ENCODE results near the gene MDFI.
"Not testable (repeated sequence)": the region's sequence is repeated elsewhere in the genome, so short reads cannot be mapped to it uniquely, and the experiment has no call there.

MDFI gene

DNA sequence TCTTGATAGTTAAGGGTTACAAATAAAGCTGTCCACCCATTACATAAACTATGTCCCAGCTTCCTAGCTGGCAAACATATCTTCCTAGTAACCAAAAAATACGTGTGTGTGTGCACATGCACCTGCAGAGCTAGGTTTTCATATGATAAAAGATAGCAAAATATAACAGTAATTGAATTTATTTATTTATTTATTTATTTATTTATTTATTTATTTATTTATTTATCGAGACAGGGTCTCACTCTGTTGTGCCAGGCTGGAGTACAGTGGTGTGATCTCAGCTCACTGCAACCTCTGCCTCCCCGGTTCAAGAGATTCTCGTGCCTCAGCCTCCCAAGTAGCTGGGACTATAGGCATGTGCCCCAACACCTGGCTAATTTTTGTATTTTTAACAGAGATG lies 19.1 kb upstream of the MDFI start:
- H3K27me3 ChIP-seq (ENCODE audit: control insufficient read depth in 5 of 5, insufficient read depth in 4 of 5, low read length in 5 of 5); H3K4me3 ChIP-seq (ENCODE audit: low read depth in 1 of 5, low read length in 5 of 5); H3K27ac ChIP-seq (ENCODE audit: low read depth, low read length); H3K9me3 ChIP-seq (ENCODE audit: control insufficient read depth in 5 of 5, low read length in 5 of 5); H3K36me3 ChIP-seq (ENCODE audit: control insufficient read depth in 5 of 5, insufficient read depth in 5 of 5, low read length in 5 of 5); H3K9ac ChIP-seq (ENCODE audit: low read length in 5 of 5): not testable (repeated sequence)
- peaks cover 0 to 11% (median 5%) of the 10 kb centered on the region in 5 donors for H3K4me1 ChIP-seq (ENCODE audit: control insufficient read depth in 5 of 5, insufficient read depth in 5 of 5, low read length in 5 of 5)

DNA sequence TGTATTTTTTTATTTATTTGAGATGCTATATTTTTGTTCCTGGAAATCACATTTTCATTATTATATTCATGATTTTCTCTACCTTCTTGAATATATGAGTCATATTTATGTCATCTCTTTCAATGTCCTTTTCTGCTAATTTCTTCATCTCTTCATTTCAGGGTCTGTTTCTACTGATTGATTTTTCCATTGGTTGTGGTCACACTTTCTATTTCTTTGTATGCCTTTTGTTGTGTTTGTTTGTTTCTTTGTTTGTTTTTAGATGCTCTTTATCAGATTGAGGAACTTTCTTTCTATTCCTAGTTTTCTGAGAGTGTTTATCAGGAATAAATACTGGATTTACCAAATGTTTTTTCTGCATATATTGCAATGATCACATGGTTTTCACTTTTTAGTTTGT lies 16.9 kb upstream of the MDFI start:
- Histone ChIP-seq H3K9ac (ENCODE audit: low read length in 5 of 5) (no peak overlapping the region), H3K27ac (ENCODE audit: low read depth, low read length) (no peak overlapping the region), H3K4me3 (ENCODE audit: low read depth in 1 of 5, low read length in 5 of 5) (no peak overlapping the region), H3K27me3 (ENCODE audit: control insufficient read depth in 5 of 5, insufficient read depth in 4 of 5, low read length in 5 of 5) (no peaks in the 10 kb centered on the region), H3K4me1 (ENCODE audit: control insufficient read depth in 5 of 5, insufficient read depth in 5 of 5, low read length in 5 of 5) (peaks cover 4 to 21% (median 16%) of the 10 kb centered on the region in 5 donors), H3K9me3 (ENCODE audit: control insufficient read depth in 5 of 5, low read length in 5 of 5) (peaks cover 0 to 3% (median 2%) of the 10 kb centered on the region in 5 donors), H3K36me3 (ENCODE audit: control insufficient read depth in 5 of 5, insufficient read depth in 5 of 5, low read length in 5 of 5) (no peaks in the 10 kb centered on the region)

DNA sequence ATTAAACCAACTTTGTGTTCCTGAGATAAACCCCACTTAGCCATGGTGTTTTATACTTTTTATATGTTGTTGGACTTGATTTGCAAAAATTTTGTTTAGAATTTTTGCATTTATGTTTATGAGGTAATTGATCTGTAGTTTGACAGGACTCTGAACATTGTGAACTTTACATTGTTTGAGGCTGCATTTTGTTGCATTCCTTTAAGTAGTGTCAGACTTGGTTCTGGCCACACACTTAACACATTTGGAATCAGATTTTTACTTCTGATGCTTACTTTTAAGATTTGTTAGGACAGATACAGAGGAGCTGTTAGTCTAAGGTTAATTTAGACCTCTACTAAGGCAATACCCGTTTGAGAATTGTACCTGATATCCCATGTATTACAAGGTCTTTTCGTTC lies 16.5 kb upstream of the MDFI start:
- no peak overlapping the region for H3K4me3 ChIP-seq (ENCODE audit: low read depth in 1 of 5, low read length in 5 of 5)
- H3K27ac ChIP-seq (ENCODE audit: low read depth, low read length), result no peak overlapping the region
- H3K27me3 ChIP-seq (ENCODE audit: control insufficient read depth in 5 of 5, insufficient read depth in 4 of 5, low read length in 5 of 5), result no peaks in the 10 kb centered on the region
- peak overlapping the region in 1 of 5 donors; percentile 20 for H3K9ac ChIP-seq (ENCODE audit: low read length in 5 of 5)
- peaks cover 0 to 3% (median 2%) of the 10 kb centered on the region in 5 donors for H3K9me3 ChIP-seq (ENCODE audit: control insufficient read depth in 5 of 5, low read length in 5 of 5)
- peaks cover 4 to 23% (median 17%) of the 10 kb centered on the region in 5 donors for H3K4me1 ChIP-seq (ENCODE audit: control insufficient read depth in 5 of 5, insufficient read depth in 5 of 5, low read length in 5 of 5)
- H3K36me3 ChIP-seq (ENCODE audit: control insufficient read depth in 5 of 5, insufficient read depth in 5 of 5, low read length in 5 of 5), result no peaks in the 10 kb centered on the region

DNA sequence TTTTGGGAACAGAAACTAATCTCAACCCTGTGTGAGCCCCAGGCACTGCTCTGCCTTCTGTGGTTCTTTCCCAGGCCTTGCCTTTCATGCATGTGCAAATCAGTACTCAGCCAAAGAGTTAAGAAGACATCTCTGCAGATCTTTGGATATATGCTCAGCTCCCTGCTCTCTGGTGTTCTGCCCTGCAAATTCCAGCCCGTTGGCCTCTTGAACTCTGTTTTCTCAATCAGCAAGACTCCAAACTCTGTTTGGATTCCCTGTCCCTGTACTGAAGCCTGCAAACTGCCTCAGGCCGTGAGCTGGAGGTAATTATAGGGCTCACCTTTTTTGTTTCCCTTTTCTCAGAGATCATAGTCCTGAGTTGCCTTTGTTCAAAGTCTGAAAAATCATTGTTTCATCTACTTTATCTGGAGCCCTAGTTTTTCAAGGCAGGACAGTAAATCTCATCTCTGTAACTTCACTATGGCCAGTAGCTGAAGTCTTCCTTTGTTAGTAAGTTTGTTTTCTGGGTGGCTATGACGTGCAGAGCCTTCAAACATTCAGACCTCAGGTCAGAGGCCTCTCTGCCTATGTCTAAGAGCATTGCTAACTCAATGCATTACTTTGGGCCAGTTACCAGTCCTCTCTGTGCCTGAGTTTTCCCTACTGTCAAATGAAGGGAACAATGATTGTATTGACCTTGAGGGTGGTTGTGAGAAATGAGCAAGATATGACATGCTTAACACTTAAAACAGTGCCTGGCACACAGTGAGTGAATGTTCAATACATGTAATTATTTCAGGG lies 15.9 kb upstream of the MDFI start:
- H3K9me3 ChIP-seq (ENCODE audit: control insufficient read depth in 5 of 5, low read length in 5 of 5), result peaks cover 0 to 3% (median 2%) of the 10 kb centered on the region in 5 donors
- no peak overlapping the region for H3K4me3 ChIP-seq (ENCODE audit: low read depth in 1 of 5, low read length in 5 of 5)
- H3K27me3 ChIP-seq (ENCODE audit: control insufficient read depth in 5 of 5, insufficient read depth in 4 of 5, low read length in 5 of 5), result no peaks in the 10 kb centered on the region
- H3K27ac ChIP-seq (ENCODE audit: low read depth, low read length), result no peak overlapping the region
- H3K4me1 ChIP-seq (ENCODE audit: control insufficient read depth in 5 of 5, insufficient read depth in 5 of 5, low read length in 5 of 5), result peaks cover 6 to 26% (median 17%) of the 10 kb centered on the region in 5 donors
- no peaks in the 10 kb centered on the region for H3K36me3 ChIP-seq (ENCODE audit: control insufficient read depth in 5 of 5, insufficient read depth in 5 of 5, low read length in 5 of 5)
- H3K9ac ChIP-seq (ENCODE audit: low read length in 5 of 5), result peak overlapping the region in 2 of 5 donors; percentile 20 to 27

DNA sequence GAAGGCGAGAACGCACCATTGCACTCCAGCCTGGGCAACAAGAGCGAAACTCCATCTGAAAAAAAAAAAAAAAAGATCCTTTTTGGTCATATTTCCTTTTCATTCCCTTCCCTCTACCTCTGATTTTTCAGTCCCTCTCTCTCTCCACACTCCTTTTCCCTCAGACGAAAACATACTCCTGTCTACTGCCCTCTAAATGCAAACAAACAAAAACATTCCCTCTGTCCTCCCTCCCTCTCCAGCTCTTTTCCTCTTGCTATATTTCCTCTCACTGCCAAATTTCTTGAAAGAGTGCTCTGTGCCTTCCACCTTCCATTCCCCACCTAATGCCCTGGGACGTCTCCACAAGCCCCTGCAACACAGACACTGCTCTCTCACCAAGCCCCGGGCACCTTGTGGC lies 14.9 kb upstream of the MDFI start:
- no peak overlapping the region for H3K27ac ChIP-seq (ENCODE audit: low read depth, low read length)
- peaks cover 6 to 26% (median 17%) of the 10 kb centered on the region in 5 donors for H3K4me1 ChIP-seq (ENCODE audit: control insufficient read depth in 5 of 5, insufficient read depth in 5 of 5, low read length in 5 of 5)
- peaks cover 0 to 3% (median 2%) of the 10 kb centered on the region in 5 donors for H3K9me3 ChIP-seq (ENCODE audit: control insufficient read depth in 5 of 5, low read length in 5 of 5)
- no peaks in the 10 kb centered on the region for H3K27me3 ChIP-seq (ENCODE audit: control insufficient read depth in 5 of 5, insufficient read depth in 4 of 5, low read length in 5 of 5)
- H3K4me3 ChIP-seq (ENCODE audit: low read depth in 1 of 5, low read length in 5 of 5), result no peak overlapping the region
- no peaks in the 10 kb centered on the region for H3K36me3 ChIP-seq (ENCODE audit: control insufficient read depth in 5 of 5, insufficient read depth in 5 of 5, low read length in 5 of 5)
- no peak overlapping the region for H3K9ac ChIP-seq (ENCODE audit: low read length in 5 of 5)

DNA sequence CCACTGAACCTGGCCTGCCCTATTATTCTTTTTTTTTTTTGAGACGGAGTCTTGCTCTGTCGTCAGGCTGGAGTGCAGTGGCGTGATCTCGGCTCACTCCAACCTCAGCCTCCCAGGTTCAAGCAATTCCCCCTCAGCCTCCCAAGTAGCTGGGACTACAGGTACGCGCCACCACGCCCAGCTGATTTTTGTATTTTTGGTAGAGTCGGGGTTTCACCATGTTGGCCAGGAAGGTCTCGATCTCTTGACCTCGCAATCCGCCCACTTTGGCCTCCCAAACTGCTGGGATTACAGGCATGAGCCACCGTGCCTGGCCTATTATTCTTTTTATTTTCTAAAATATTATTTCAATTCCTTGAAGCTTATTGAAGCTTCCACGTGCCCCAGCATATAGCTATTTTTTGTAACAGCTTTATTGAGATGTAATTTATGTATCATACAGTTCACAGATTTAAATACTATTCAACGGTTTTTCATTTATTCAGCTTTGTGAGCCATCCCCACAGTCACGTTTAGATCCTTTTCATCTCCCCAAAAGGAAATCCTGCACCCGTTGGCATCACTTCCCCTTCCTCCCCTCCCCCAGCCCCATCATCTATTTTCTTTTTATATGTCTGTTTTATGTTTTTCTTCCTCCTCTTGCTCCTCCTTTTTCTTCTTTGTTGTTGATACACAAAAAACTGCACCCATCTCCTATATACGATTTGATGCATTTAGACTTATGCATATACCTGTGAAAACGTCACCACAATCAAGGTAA lies 13.5 kb upstream of the MDFI start:
- Histone ChIP-seq H3K27ac (ENCODE audit: low read depth, low read length) (no peak overlapping the region), H3K4me3 (ENCODE audit: low read depth in 1 of 5, low read length in 5 of 5) (peak overlapping the region in 1 of 5 donors; percentile 1), H3K9ac (ENCODE audit: low read length in 5 of 5) (no peak overlapping the region), H3K36me3 (ENCODE audit: control insufficient read depth in 5 of 5, insufficient read depth in 5 of 5, low read length in 5 of 5) (no peaks in the 10 kb centered on the region), H3K4me1 (ENCODE audit: control insufficient read depth in 5 of 5, insufficient read depth in 5 of 5, low read length in 5 of 5) (peaks cover 6 to 26% (median 17%) of the 10 kb centered on the region in 5 donors), H3K27me3 (ENCODE audit: control insufficient read depth in 5 of 5, insufficient read depth in 4 of 5, low read length in 5 of 5) (no peaks in the 10 kb centered on the region), H3K9me3 (ENCODE audit: control insufficient read depth in 5 of 5, low read length in 5 of 5) (peaks cover 0 to 3% (median 2%) of the 10 kb centered on the region in 5 donors)

DNA sequence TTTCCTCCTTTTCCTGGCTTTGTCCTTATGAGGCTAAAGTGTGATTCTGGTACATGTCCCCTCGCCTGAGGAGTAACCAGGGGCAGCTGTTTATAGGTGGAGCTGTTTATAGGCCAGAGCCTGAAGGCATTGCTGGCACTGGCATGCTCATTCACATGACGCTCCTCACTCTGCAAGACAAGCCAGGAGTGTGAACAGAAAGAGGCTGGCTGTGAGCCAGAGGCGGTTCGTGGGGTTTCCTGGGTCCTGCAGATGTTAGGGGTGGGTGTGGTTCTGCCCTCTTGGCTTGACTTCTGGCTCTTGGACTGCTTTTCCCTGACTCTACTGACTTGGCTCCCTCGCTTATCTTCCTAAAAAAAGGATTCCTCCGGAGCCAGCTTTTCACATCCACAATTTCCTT lies 12.8 kb upstream of the MDFI start:
- no peak overlapping the region for H3K27ac ChIP-seq (ENCODE audit: low read depth, low read length)
- H3K4me1 ChIP-seq (ENCODE audit: control insufficient read depth in 5 of 5, insufficient read depth in 5 of 5, low read length in 5 of 5), result peaks cover 6 to 26% (median 17%) of the 10 kb centered on the region in 5 donors
- peak overlapping the region in 2 of 5 donors; percentile 1 to 22 for H3K4me3 ChIP-seq (ENCODE audit: low read depth in 1 of 5, low read length in 5 of 5)
- H3K27me3 ChIP-seq (ENCODE audit: control insufficient read depth in 5 of 5, insufficient read depth in 4 of 5, low read length in 5 of 5), result no peaks in the 10 kb centered on the region
- peaks cover 0 to 3% (median 2%) of the 10 kb centered on the region in 5 donors for H3K9me3 ChIP-seq (ENCODE audit: control insufficient read depth in 5 of 5, low read length in 5 of 5)
- no peaks in the 10 kb centered on the region for H3K36me3 ChIP-seq (ENCODE audit: control insufficient read depth in 5 of 5, insufficient read depth in 5 of 5, low read length in 5 of 5)
- H3K9ac ChIP-seq (ENCODE audit: low read length in 5 of 5), result peak overlapping the region in 1 of 5 donors; percentile 11

DNA sequence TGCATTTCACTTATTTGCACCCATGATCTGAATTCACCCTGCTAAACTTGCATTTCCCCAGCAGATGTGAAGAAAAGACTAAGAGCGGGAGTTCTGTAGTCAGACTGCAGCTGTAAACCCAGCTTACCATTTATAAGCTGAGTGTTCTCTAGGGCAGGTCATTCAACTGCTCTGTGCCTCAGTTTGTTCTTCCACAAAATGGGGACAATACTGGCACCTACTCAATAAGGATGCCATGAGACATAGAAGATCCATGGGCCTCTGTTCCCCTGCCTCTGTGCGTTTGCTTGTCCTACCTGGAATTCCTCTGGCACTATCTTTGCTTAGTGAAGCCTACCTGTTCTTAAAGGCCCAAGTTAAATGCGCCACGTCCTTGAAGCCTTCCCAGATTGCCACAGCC lies 12.2 kb upstream of the MDFI start:
- Histone ChIP-seq H3K4me1 (ENCODE audit: control insufficient read depth in 5 of 5, insufficient read depth in 5 of 5, low read length in 5 of 5) (peaks cover 6 to 26% (median 17%) of the 10 kb centered on the region in 5 donors), H3K27ac (ENCODE audit: low read depth, low read length) (no peak overlapping the region), H3K27me3 (ENCODE audit: control insufficient read depth in 5 of 5, insufficient read depth in 4 of 5, low read length in 5 of 5) (no peaks in the 10 kb centered on the region), H3K9ac (ENCODE audit: low read length in 5 of 5) (no peak overlapping the region), H3K9me3 (ENCODE audit: control insufficient read depth in 5 of 5, low read length in 5 of 5) (peaks cover 0 to 2% (median 0%) of the 10 kb centered on the region in 5 donors), H3K4me3 (ENCODE audit: low read depth in 1 of 5, low read length in 5 of 5) (no peak overlapping the region), H3K36me3 (ENCODE audit: control insufficient read depth in 5 of 5, insufficient read depth in 5 of 5, low read length in 5 of 5) (no peaks in the 10 kb centered on the region)

DNA sequence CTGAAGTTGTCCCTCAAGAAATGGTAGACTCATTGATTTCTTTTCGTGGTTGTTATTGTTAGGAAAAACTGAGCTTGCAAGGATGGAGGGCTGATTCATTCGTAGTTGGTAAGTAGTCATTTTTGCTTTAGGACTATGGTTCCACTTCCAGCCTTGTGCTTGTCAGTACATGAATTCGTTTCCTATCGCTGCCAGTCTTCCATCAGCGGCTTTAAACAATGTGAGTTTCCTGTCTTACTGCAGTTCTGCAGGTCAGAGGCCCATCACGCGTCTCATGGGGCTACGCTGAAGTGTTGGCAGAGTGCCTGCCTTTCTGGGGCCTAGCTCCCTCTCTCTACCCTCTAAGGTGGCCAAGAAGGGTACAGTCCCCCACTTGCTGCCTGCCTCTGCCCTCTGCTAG lies 11.4 kb upstream of the MDFI start:
- no peaks in the 10 kb centered on the region for H3K27me3 ChIP-seq (ENCODE audit: control insufficient read depth in 5 of 5, insufficient read depth in 4 of 5, low read length in 5 of 5)
- H3K9me3 ChIP-seq (ENCODE audit: control insufficient read depth in 5 of 5, low read length in 5 of 5), result no peaks in the 10 kb centered on the region
- no peak overlapping the region for H3K27ac ChIP-seq (ENCODE audit: low read depth, low read length)
- no peaks in the 10 kb centered on the region for H3K36me3 ChIP-seq (ENCODE audit: control insufficient read depth in 5 of 5, insufficient read depth in 5 of 5, low read length in 5 of 5)
- H3K4me3 ChIP-seq (ENCODE audit: low read depth in 1 of 5, low read length in 5 of 5), result no peak overlapping the region
- peaks cover 6 to 25% (median 15%) of the 10 kb centered on the region in 5 donors for H3K4me1 ChIP-seq (ENCODE audit: control insufficient read depth in 5 of 5, insufficient read depth in 5 of 5, low read length in 5 of 5)
- H3K9ac ChIP-seq (ENCODE audit: low read length in 5 of 5), result no peak overlapping the region

DNA sequence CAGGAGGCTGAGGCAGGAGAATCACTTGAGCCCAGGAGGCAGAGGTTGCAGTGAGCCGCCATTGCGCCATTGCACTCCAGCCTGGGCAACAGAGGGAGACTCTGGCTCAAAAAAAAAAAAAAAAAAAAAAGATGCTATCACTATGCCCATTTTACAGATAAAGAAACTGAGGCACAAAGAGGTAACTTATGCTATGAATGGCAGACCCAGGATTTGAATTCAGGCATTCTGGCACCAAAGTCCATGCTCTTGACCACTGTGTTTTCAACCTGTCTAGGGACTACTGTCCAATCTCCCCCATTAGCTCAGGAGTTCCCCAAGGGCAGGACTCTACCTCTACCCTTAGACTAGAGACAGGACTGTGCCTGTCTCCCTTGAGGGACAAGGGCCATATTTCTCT lies 9.1 kb upstream of the MDFI start:
- no peak overlapping the region for H3K4me3 ChIP-seq (ENCODE audit: low read depth in 1 of 5, low read length in 5 of 5)
- H3K9ac ChIP-seq (ENCODE audit: low read length in 5 of 5), result no peak overlapping the region
- no peaks in the 10 kb centered on the region for H3K36me3 ChIP-seq (ENCODE audit: control insufficient read depth in 5 of 5, insufficient read depth in 5 of 5, low read length in 5 of 5)
- no peak overlapping the region for H3K27ac ChIP-seq (ENCODE audit: low read depth, low read length)
- H3K27me3 ChIP-seq (ENCODE audit: control insufficient read depth in 5 of 5, insufficient read depth in 4 of 5, low read length in 5 of 5), result no peaks in the 10 kb centered on the region
- H3K4me1 ChIP-seq (ENCODE audit: control insufficient read depth in 5 of 5, insufficient read depth in 5 of 5, low read length in 5 of 5), result peaks cover 6 to 24% (median 16%) of the 10 kb centered on the region in 5 donors
- H3K9me3 ChIP-seq (ENCODE audit: control insufficient read depth in 5 of 5, low read length in 5 of 5), result no peaks in the 10 kb centered on the region

Measured in subcutaneous abdominal adipose tissue (tissue), 5 donors.